ENCODE results near the gene HMGXB3.

Gene HMGXB3

GRCh38 chr5:149990518-149991376, 9.8 kb upstream of the HMGXB3 start:
- peak; percentile 32 to 47 for DNase-seq (ENCODE audit: low read depth in 2 of 2)

- DNase-seq (ENCODE audit: low read depth in 2 of 2), result no peak
These were observed 7.1 kb upstream of the HMGXB3 start for GRCh38 chr5:149993471-149993870.

- no peak for DNase-seq (ENCODE audit: low read depth in 2 of 2)
These were observed 4.9 kb upstream of the HMGXB3 start for GRCh38 chr5:149995385-149996204.

GRCh38 chr5:149996205-149996890, 4.2 kb upstream of the HMGXB3 start:
- DNase-seq (ENCODE audit: low read depth in 2 of 2), result no peak

- DNase-seq (ENCODE audit: low read depth in 2 of 2), result no peak
These were observed 2.3 kb upstream of the HMGXB3 start for GRCh38 chr5:149998281-149998680.

GRCh38 chr5:149999359-149999758, 1.2 kb upstream of the HMGXB3 start:
- DNase-seq (ENCODE audit: low read depth in 2 of 2), result no peak

GRCh38 chr5:149999866-150000255, 678 bp upstream of the HMGXB3 start:
- no peak for DNase-seq (ENCODE audit: low read depth in 2 of 2)

GRCh38 chr5:150000990-150001659, 586 bp downstream of the HMGXB3 start:
- DNase-seq (ENCODE audit: low read depth in 2 of 2), result peak in 1 of 2 donors; percentile 9

GRCh38 chr5:150001660-150002486, 1.3 kb downstream of the HMGXB3 start:
- DNase-seq (ENCODE audit: low read depth in 2 of 2), result peak; percentile 28 to 30

- DNase-seq (ENCODE audit: low read depth in 2 of 2), result no peak
These were observed 5.8 kb downstream of the HMGXB3 start for GRCh38 chr5:150006318-150006717.

- DNase-seq (ENCODE audit: low read depth in 2 of 2), result no peak
These were observed 6.5 kb downstream of the HMGXB3 start for GRCh38 chr5:150007050-150007449.

- no peak for DNase-seq (ENCODE audit: low read depth in 2 of 2)
These were observed 9.3 kb downstream of the HMGXB3 start for GRCh38 chr5:150009671-150010387.

GRCh38 chr5:150013931-150014330, 13.4 kb downstream of the HMGXB3 start:
- no peak for DNase-seq (ENCODE audit: low read depth in 2 of 2)

GRCh38 chr5:150014456-150014855, 13.9 kb downstream of the HMGXB3 start:
- DNase-seq (ENCODE audit: low read depth in 2 of 2), result no peak

GRCh38 chr5:150015415-150015814, 14.9 kb downstream of the HMGXB3 start:
- DNase-seq (ENCODE audit: low read depth in 2 of 2), result no peak

- no peak for DNase-seq (ENCODE audit: low read depth in 2 of 2)
These were observed 16.0 kb downstream of the HMGXB3 start for GRCh38 chr5:150016537-150016936.

GRCh38 chr5:150017226-150018005, 16.9 kb downstream of the HMGXB3 start:
- no peak for DNase-seq (ENCODE audit: low read depth in 2 of 2)

- no peak for DNase-seq (ENCODE audit: low read depth in 2 of 2)
These were observed 19.7 kb downstream of the HMGXB3 start for GRCh38 chr5:150020249-150020648.

- no peak for DNase-seq (ENCODE audit: low read depth in 2 of 2)
These were observed 21.1 kb downstream of the HMGXB3 start for GRCh38 chr5:150021491-150022157.
